Neuron (in vitro differentiated cells): ENCODE measurements around the gene POLE2.
"Not testable (repeated sequence)": the region's sequence is repeated elsewhere in the genome, so short reads cannot be mapped to it uniquely, and the experiment has no call there.

Experiments used
- H2AFZ ChIP-seq: one replicate; pipeline ENCODE4 v1.6.1; 2013; ENCODE audit warnings: low read depth, mild to moderate bottlenecking, inconsistent platforms, low read length, moderate library complexity
- H3K27me3 ChIP-seq: one replicate; pipeline ENCODE4 v1.6.1; 2013; ENCODE audit warnings: low read length; ENCODE audit not compliant: insufficient read depth
- H3K36me3 ChIP-seq: one replicate; pipeline ENCODE4 v1.6.1; 2013; ENCODE audit warnings: low read length; ENCODE audit not compliant: insufficient read depth
- H3K4me1 ChIP-seq: one replicate; pipeline ENCODE4 v1.6.1; 2013; ENCODE audit warnings: low read length; ENCODE audit not compliant: insufficient read depth
- H3K4me3 ChIP-seq: 2 replicates; pipeline ENCODE4 v1.5.1; 2013; ENCODE audit warnings: mild to moderate bottlenecking, low read length, moderate library complexity
- H3K9me3 ChIP-seq: one replicate; pipeline ENCODE4 v1.6.1; 2013; ENCODE audit warnings: low read length

Gene POLE2

GRCh38 chr14:49620182-49621113, 67.6 kb downstream of the POLE2 start, which contains the start of the genes MGAT2 and RPL36AL:
MGAT2 (plus strand) TSS chr14:49620799; CDS start chr14:49621269, 470 bp downstream.
RPL36AL (minus strand) TSS chr14:49620626; CDS start chr14:49619104, 1,522 bp downstream.
- H3K4me3 ChIP-seq: peak within 1 kb of the TSS; percentile 88
- no peaks in the 10 kb centered on the region for H3K9me3 ChIP-seq
- peak within 1 kb of the TSS; percentile 90 for H2AFZ ChIP-seq
- peaks cover 36% of the 10 kb centered on the region for H3K36me3 ChIP-seq
- no peaks in the 10 kb centered on the region for H3K27me3 ChIP-seq
- H3K4me1 ChIP-seq: peaks cover 37% of the 10 kb centered on the region

- Histone ChIP-seq H3K9me3 (no peaks in the 10 kb centered on the region), H3K4me3 (peak overlapping the region; percentile 88), H2AFZ (no peak overlapping the region), H3K27me3 (no peaks in the 10 kb centered on the region), H3K36me3 (peaks cover 32% of the 10 kb centered on the region), H3K4me1 (peaks cover 37% of the 10 kb centered on the region)
These were observed 68.3 kb downstream of the POLE2 start for GRCh38 chr14:49619730-49620129.

GRCh38 chr14:49619273-49619672, 68.7 kb downstream of the POLE2 start:
- peaks cover 37% of the 10 kb centered on the region for H3K4me1 ChIP-seq
- H3K9me3 ChIP-seq, H2AFZ ChIP-seq, H3K27me3 ChIP-seq: not testable (repeated sequence)
- peaks cover 31% of the 10 kb centered on the region for H3K36me3 ChIP-seq
- H3K4me3 ChIP-seq: peak overlapping the region; percentile 88

GRCh38 chr14:49617852-49618519, 70.0 kb downstream of the POLE2 start:
- H3K4me1 ChIP-seq: peaks cover 30% of the 10 kb centered on the region
- H3K4me3 ChIP-seq: no peak overlapping the region

GRCh38 chr14:49615776-49616175, 72.2 kb downstream of the POLE2 start:
- H3K4me1 ChIP-seq: peaks cover 12% of the 10 kb centered on the region
- no peak overlapping the region for H3K4me3 ChIP-seq
- peaks cover 34% of the 10 kb centered on the region for H3K36me3 ChIP-seq
- no peak overlapping the region for H2AFZ ChIP-seq
- no peaks in the 10 kb centered on the region for H3K9me3 ChIP-seq
- no peaks in the 10 kb centered on the region for H3K27me3 ChIP-seq

More at GRCh38 chr14:49617852-49618519, 70.0 kb downstream of the POLE2 start:
- H2AFZ ChIP-seq: no peak overlapping the region
- H3K36me3 ChIP-seq: peaks cover 32% of the 10 kb centered on the region
- no peaks in the 10 kb centered on the region for H3K9me3 ChIP-seq
- H3K27me3 ChIP-seq: no peaks in the 10 kb centered on the region

GRCh38 chr14:49614196-49614595, 73.8 kb downstream of the POLE2 start:
- Histone ChIP-seq H3K36me3 (peaks cover 41% of the 10 kb centered on the region), H3K4me1 (peaks cover 5% of the 10 kb centered on the region), H2AFZ (no peak overlapping the region), H3K4me3 (no peak overlapping the region), H3K9me3 (no peaks in the 10 kb centered on the region), H3K27me3 (no peaks in the 10 kb centered on the region)

- H3K27me3 ChIP-seq: no peaks in the 10 kb centered on the region
- H3K4me3 ChIP-seq: no peak overlapping the region
- no peak overlapping the region for H2AFZ ChIP-seq
- peaks cover 30% of the 10 kb centered on the region for H3K36me3 ChIP-seq
- H3K9me3 ChIP-seq: no peaks in the 10 kb centered on the region
- H3K4me1 ChIP-seq: no peaks in the 10 kb centered on the region
These were observed 75.3 kb downstream of the POLE2 start for GRCh38 chr14:49612671-49613070.

GRCh38 chr14:49612251-49612650, 75.8 kb downstream of the POLE2 start:
- H3K4me1 ChIP-seq: no peaks in the 10 kb centered on the region
- H3K4me3 ChIP-seq: no peak overlapping the region
- H3K27me3 ChIP-seq: no peaks in the 10 kb centered on the region
- H3K36me3 ChIP-seq: peaks cover 30% of the 10 kb centered on the region
- H2AFZ ChIP-seq: no peak overlapping the region
- no peaks in the 10 kb centered on the region for H3K9me3 ChIP-seq

- Histone ChIP-seq H3K36me3 (peaks cover 45% of the 10 kb centered on the region), H3K27me3 (no peaks in the 10 kb centered on the region)
These were observed 80.4 kb downstream of the POLE2 start for GRCh38 chr14:49607583-49607982.

GRCh38 chr14:49598485-49599300, 89.3 kb downstream of the POLE2 start, which contains the start of gene LRR1:
LRR1 (plus strand) TSS chr14:49598940; CDS start chr14:49599021, 81 bp downstream.
- Histone ChIP-seq H3K4me3 (peak within 1 kb of the TSS; percentile 98), H3K36me3 (peaks cover 14% of the 10 kb centered on the region), H3K4me1 (peaks cover 15% of the 10 kb centered on the region), H3K9me3 (no peaks in the 10 kb centered on the region), H2AFZ (peak within 1 kb of the TSS; percentile 95), H3K27me3 (no peaks in the 10 kb centered on the region)

More at GRCh38 chr14:49607583-49607982, 80.4 kb downstream of the POLE2 start:
- Histone ChIP-seq H3K9me3 (no peaks in the 10 kb centered on the region), H3K4me1 (no peaks in the 10 kb centered on the region), H2AFZ (no peak overlapping the region), H3K4me3 (no peak overlapping the region)

GRCh38 chr14:49598189-49598484, 89.9 kb downstream of the POLE2 start:
- Histone ChIP-seq H3K27me3 (no peaks in the 10 kb centered on the region), H3K4me3 (peak overlapping the region; percentile 98), H3K36me3 (peaks cover 10% of the 10 kb centered on the region), H2AFZ (peak overlapping the region; percentile 95), H3K9me3 (no peaks in the 10 kb centered on the region), H3K4me1 (peaks cover 15% of the 10 kb centered on the region)

GRCh38 chr14:49594347-49595091, 93.5 kb downstream of the POLE2 start:
- no peaks in the 10 kb centered on the region for H3K9me3 ChIP-seq
- no peaks in the 10 kb centered on the region for H3K27me3 ChIP-seq
- no peaks in the 10 kb centered on the region for H3K36me3 ChIP-seq
- H3K4me1 ChIP-seq: peaks cover 10% of the 10 kb centered on the region
- no peak overlapping the region for H3K4me3 ChIP-seq
- H2AFZ ChIP-seq: no peak overlapping the region
